22Rv1 (cell line): ENCODE data around the gene TNFRSF19.

ENCODE experiments used
- H3K27ac ChIP-seq: fragments of 450-650 bp; 2 replicates; pipeline ENCODE4 v1.5.1; 2017
- CTCF ChIP-seq: fragments of 450-650 bp; IDR thresholded peaks from 2 replicates; pipeline ENCODE4 v1.5.1; 2017; ENCODE audit warnings: mild to moderate bottlenecking
- ZFX ChIP-seq: fragments of 450-650 bp; IDR thresholded peaks from 2 replicates; pipeline ENCODE4 v1.6.1; 2017; ENCODE audit warnings: antibody characterized with exemption, borderline replicate concordance

TNFRSF19 gene

GRCh38 chr13:23644527-23645138 is 74.4 kb downstream of the TNFRSF19 start:
- no peak overlapping the region for H3K27ac ChIP-seq
- TF ChIP-seq CTCF = no peak
- no peak for TF ChIP-seq ZFX

GRCh38 chr13:23645851-23646250 is 75.6 kb downstream of the TNFRSF19 start:
- H3K27ac ChIP-seq = no peak overlapping the region
- TF ChIP-seq ZFX (no peak), CTCF (no peak)

GRCh38 chr13:23651439-23651838 is 81.2 kb downstream of the TNFRSF19 start:
- TF ChIP-seq CTCF (no peak), ZFX (no peak)

DNA sequence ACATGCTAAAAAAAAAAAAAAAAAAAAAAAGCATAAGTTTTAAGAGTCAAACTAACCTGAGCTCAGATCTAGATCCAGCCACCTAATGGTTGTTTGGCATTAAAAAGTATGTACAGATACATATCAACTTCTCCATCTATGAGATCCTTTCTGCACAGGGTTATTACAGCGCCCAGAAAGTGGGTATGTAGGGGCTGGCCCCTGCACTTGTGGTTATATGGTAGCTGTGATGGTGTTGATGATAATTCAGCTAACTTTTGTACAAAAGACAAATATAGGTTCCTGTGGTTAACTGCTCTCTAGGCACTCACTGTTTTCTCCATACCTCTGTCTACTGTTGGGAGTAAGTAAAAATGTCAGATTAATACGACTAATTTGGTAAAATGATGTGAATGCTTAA is 81.7 kb downstream of the TNFRSF19 start:
- no peak for TF ChIP-seq CTCF
- no peak overlapping the region for H3K27ac ChIP-seq

More at GRCh38 chr13:23651439-23651838, 81.2 kb downstream of the TNFRSF19 start:
- no peak overlapping the region for H3K27ac ChIP-seq

- TF ChIP-seq CTCF = no peak
- no peak for TF ChIP-seq ZFX
- H3K27ac ChIP-seq = no peak overlapping the region
Observed at GRCh38 chr13:23652909-23653726, 82.9 kb downstream of the TNFRSF19 start.

- no peak overlapping the region for H3K27ac ChIP-seq
- TF ChIP-seq CTCF (no peak), ZFX (no peak)
Observed at GRCh38 chr13:23654111-23655110, 84.2 kb downstream of the TNFRSF19 start.
